HTR-8/SVneo (cell line): ENCODE measurements around the gene ZNF638.
A peak's percentile ranks its signal among the peaks of the same experiment; 100 is the strongest.
"Not testable (repeated sequence)": the region's sequence is repeated elsewhere in the genome, so short reads cannot be mapped to it uniquely, and the experiment has no call there.

ENCODE experiments used
- DNase-seq: peaks from one replicate; pipeline ENCODE4 v3.0.0; 2011; ENCODE audit warnings: low spot score, mixed read lengths; ENCODE audit not compliant: insufficient read length
- FAIRE-seq: peaks from 2 replicates; lab custom pipeline; 2011; peaks lifted over from hg19 to GRCh38; lab: Jason Lieb, UNC

ZNF638 gene

DNA sequence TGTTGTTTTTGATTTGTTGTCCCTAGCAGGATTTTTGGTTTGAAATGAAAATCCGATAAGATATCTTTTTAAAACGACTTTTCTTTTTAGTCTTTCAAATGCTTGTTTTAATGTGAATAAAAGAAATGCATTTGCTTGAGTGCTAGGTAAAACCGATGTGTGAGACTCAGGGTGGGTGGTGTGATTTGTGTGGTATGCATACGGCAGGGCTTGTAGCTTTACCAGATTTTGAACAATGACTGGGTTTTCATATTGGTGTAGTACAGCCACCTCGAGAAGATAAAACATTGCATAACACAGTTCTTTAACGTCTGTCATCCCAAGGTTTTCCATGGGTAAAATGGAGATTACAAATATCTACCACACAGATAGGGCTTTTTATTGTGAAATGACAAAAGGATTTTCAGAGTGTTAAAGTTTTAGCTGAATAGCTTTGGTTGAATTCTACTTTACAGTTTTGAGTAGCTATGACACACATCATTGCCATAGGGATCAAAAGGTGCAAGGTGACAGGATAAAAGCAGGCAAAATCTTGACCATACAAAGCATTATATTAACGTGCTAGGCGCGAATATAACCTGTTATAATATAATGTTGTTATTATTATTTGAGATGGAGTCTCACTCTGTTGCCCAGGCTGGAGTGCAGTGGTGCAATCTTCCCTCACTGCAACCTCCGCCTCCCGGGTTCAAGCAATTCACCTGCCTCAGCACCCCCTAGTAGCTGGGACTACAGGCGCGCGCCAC, 824 bp upstream of the ZNF638 start:
- FAIRE-seq, result no peak
- DNase-seq, result no peak

- not testable (repeated sequence) for DNase-seq, FAIRE-seq
These were observed 326 bp upstream of the ZNF638 start for GRCh38 chr2:71331331-71331580.

- DNase-seq (no peak), FAIRE-seq (no peak)
These were observed 834 bp downstream of the ZNF638 start for GRCh38 chr2:71332435-71332796.

GRCh38 chr2:71333619-71334018, 2.0 kb downstream of the ZNF638 start:
- no peak for DNase-seq
- no peak for FAIRE-seq

- FAIRE-seq (no peak), DNase-seq (no peak)
These were observed 4.8 kb downstream of the ZNF638 start for GRCh38 chr2:71336384-71336783.

- no peak for DNase-seq
- no peak for FAIRE-seq
These were observed 5.2 kb downstream of the ZNF638 start for GRCh38 chr2:71336802-71337201.

DNA sequence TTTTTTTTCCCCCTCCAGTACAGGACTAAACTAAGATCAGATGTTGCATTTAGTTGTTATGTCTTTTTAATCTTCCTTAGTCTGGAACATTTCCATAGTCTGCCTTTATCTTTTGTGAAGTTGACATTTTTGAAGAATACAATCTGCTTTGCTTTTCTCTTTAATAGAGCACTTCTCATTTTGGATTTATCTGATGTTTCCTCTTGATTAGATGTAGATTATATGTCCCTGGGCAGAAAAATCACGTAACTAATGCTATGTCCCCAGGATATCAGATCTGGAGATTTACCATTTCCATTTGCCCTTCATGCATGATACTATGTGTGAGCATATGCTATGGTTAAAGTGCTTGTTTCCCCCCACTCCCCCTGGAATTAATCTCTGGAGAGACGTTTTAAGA, 6.2 kb downstream of the ZNF638 start:
- FAIRE-seq (no peak), DNase-seq (no peak)

DNA sequence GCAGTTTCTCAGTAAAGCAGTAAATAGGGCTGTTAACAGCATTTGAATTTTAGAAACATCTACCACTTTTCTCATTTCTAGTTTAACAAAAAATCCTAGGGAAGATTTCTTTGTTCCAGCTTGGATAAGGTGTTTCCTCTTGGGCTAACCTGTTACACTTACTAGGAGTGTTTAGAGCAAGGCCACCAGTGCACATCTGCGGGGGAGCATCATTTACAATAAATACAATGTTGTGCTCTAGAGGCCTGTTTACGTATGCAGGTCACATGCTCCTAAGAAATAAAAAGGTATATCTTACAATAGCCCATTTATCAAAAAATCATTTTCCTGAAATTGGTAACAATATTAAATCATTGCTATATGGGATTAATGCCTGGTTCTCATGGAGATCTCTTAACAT, 8.1 kb downstream of the ZNF638 start:
- FAIRE-seq (no peak), DNase-seq (no peak)

GRCh38 chr2:71340176-71340575, 8.6 kb downstream of the ZNF638 start:
- DNase-seq (no peak), FAIRE-seq (no peak)

- no peak for FAIRE-seq
- DNase-seq, result no peak
These were observed 10.1 kb downstream of the ZNF638 start for GRCh38 chr2:71341645-71342044.

DNA sequence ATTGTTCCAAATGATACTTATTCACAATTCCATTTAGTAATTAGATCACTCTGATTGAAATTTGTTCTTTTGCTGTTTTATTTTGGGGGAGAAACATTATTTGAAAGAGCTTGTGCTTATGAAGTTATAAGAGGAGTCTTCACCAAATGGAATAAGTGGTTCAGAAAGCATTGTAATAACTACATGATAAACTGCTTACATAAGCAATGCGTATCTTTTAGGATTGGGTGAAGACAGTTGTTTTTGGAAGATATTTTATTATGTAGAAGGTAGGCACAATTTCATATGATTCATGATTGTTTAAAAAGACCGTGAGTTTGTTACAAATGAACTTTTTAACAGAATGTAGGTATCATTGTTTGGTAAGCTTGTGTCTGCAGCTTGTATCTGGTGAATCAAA, 14.5 kb downstream of the ZNF638 start:
- FAIRE-seq (no peak), DNase-seq (no peak)

DNA sequence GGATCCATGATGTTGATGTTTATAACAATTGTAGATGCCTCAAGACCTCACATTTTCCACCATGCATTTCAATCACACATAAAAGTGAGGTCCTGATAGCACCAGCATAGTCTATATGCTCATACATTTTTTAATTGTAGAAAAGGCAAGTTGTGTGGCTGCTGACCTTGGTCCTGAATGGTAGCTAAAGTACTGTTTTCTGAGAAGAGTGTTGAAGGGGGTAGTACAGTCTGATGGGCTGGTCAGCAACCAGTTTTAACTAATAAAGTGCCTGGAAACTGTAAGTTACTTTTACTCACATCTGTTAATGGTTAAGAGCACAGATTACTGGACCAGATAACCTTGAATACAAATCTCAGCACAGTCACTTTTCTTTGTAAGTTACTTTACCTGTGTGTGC, 15.9 kb downstream of the ZNF638 start:
- DNase-seq, result no peak
- FAIRE-seq, result no peak

DNA sequence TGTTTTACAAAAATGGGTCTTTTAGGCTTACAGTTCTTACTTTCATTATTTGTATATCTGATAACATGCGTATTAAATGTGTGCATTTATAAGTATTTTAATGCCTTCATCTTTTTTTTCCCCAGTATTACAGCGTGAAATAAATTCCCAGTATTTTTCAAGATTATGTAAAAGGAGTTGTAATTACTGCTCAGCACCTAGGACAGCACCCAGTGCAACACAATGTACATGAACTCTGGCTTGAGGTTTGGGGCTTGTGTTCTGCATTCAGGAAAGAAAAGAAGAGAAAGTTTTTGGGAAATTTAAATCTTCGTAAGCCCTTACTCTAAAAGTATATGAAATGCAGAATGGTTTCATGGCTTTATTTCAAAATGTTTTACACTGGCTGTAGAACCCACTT, 16.7 kb downstream of the ZNF638 start:
- FAIRE-seq (no peak), DNase-seq (no peak)

- no peak for FAIRE-seq
- no peak for DNase-seq
These were observed 21.7 kb downstream of the ZNF638 start for GRCh38 chr2:71353248-71353647.

DNA sequence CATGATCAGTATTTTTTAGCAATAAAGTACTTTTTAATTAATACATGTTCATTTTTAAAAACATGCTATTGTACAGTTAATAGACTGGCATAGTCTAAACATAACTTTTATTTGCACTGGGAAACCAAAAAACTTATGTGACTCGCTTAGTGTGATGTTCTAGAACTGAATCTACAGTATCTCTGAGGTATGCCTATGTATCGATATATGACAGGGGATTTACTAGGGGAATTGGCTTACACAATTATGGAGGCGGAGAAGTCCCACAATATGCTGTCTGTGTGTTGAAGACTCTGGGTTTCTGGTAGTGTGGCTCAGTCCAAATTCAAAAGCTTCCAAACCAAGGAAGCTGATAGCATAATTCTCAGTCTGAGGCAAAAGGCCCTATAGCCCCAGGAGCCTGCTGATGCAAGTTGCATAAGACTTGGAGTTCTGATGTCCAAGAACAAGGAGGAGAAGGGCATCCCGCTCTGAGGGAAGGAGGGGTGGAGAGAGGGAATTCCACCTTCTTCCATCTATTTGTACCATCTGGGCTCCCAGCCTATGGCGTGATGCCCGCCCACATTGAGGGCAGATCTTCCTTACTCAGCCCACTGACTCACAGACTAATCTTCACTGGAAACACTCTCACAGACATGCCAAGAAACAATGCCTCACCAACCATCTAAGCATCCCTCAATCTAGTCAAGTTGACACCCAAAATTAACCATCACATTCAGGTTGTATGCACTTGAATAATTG, 27.5 kb downstream of the ZNF638 start:
- DNase-seq, result no peak
- FAIRE-seq, result peak; percentile 76

- FAIRE-seq (no peak), DNase-seq (no peak)
These were observed 28.9 kb downstream of the ZNF638 start for GRCh38 chr2:71360434-71360975.

GRCh38 chr2:71361631-71362030, 30.0 kb downstream of the ZNF638 start:
- FAIRE-seq, result no peak
- no peak for DNase-seq

GRCh38 chr2:71362447-71362846, 30.9 kb downstream of the ZNF638 start:
- FAIRE-seq (no peak), DNase-seq (no peak)

DNA sequence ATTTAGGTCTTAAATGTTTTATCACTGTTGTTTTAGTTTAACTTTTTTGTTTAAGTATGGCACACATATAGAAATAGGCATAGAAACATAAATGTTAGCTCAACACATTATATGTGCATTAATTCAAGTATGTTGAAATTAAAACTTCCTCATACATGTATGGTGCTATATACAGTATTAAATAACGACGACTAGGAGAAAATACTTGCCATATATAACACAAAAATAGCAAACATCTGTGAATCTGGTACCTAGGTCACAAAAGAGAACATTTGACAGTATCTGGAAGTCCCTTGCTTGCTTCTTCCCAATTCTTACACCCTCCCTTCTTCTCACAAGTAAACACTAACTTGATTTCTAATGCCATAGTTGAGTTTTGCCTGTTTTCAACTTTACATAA, 38.4 kb downstream of the ZNF638 start:
- no peak for FAIRE-seq
- no peak for DNase-seq

DNA sequence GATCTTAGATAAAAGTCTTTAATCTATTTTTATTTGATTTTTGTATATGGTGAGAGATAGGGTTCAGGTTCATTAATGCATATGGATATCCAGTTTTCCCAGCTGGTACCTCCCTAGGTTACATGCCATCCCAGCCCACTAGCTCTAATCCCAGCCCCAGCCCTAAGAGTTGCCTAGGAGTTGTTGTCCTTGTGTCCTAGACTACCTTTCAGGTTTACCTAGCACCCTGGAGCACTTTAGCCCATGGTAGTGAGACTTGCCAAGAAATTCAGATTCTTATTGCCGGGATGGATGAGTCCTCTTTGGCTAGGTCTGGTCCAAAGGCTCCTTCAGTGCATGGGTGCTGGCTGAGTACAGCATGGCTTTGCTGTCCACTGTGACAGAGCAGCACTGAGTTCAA, 40.5 kb downstream of the ZNF638 start:
- FAIRE-seq (peak; percentile 40), DNase-seq (no peak)

DNA sequence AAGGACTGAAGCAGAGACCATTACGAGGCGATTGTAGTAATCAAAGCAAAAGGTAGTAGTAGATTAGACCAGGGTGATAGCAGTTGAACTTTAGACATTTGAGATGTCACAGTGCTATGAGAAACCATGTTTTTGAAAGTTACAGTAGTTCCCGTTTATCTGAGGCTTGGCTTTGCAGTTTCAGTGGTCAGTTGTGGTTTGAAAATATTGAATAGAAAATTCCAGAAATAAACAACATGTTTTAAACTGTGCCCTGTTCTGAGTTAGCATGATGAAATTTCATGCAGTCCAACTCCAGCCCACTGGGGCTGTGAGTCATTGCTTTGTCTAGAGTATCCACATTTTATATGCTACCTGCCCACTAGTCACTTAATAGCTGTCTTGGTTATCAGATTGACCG, 47.5 kb downstream of the ZNF638 start:
- FAIRE-seq, result peak; percentile 88

GRCh38 chr2:71380665-71381064, 49.1 kb downstream of the ZNF638 start:
- no peak for DNase-seq
- no peak for FAIRE-seq

More for the DNA sequence above, 47.5 kb downstream of the ZNF638 start:
- DNase-seq, result peak; percentile 9
